Karpas-422 (cell line): ENCODE measurements around the gene THOP1. TPM values are rescaled to one million over a fixed set of nuclear protein-coding genes. Genes with fewer than 3 reads are reported as not detected.

Experiments used
- DNase-seq: peaks from one replicate; pipeline ENCODE4 v3.0.0-alpha.2; 2015
- H2AFZ ChIP-seq: fragments of 200-600 bp; sonication (generic); 2 replicates; pipeline ENCODE4 v1.6.1; 2014; ENCODE audit warnings: antibody characterized with exemption, low read length, mixed read lengths
- H3K27ac ChIP-seq: fragments of 200-600 bp; sonication (generic); 2 replicates; pipeline ENCODE4 v1.5.1; 2014; ENCODE audit warnings: mild to moderate bottlenecking, low read length, moderate library complexity
- H3K27me3 ChIP-seq: fragments of 200-600 bp; sonication (generic); 2 replicates; pipeline ENCODE4 v1.6.1; 2014; ENCODE audit warnings: low read length, mixed read lengths
- H3K36me3 ChIP-seq: fragments of 200-600 bp; sonication (generic); 2 replicates; pipeline ENCODE4 v1.6.1; 2014; ENCODE audit warnings: low read length, mixed read lengths; ENCODE audit not compliant: insufficient read depth
- H3K4me1 ChIP-seq: fragments of 200-600 bp; sonication (generic); 2 replicates; pipeline ENCODE4 v1.6.1; 2014; ENCODE audit warnings: mild to moderate bottlenecking, low read length, mixed read lengths
- H3K4me2 ChIP-seq: fragments of 200-600 bp; sonication (generic); 2 replicates; pipeline ENCODE4 v1.6.1; 2014; ENCODE audit warnings: low read length, low read depth, mild to moderate bottlenecking; ENCODE audit not compliant: poor library complexity, severe bottlenecking
- H3K4me3 ChIP-seq: fragments of 200-600 bp; sonication (generic); 2 replicates; pipeline ENCODE4 v1.5.1; 2014; ENCODE audit warnings: mild to moderate bottlenecking, antibody characterized with exemption, low read length, mixed read lengths
- H3K79me2 ChIP-seq: fragments of 200-600 bp; sonication (generic); 2 replicates; pipeline ENCODE4 v1.6.1; 2014; ENCODE audit warnings: mild to moderate bottlenecking, low read length, mixed read lengths
- H3K9ac ChIP-seq: fragments of 200-600 bp; sonication (generic); 2 replicates; pipeline ENCODE4 v1.6.0; 2014; ENCODE audit warnings: low read length
- H3K9me2 ChIP-seq: fragments of 200-600 bp; sonication (generic), shearing (Covaris generic); replicated peaks from 2 replicates; pipeline ENCODE4 v1.6.0; 2014; ENCODE audit warnings: mild to moderate bottlenecking, low read length, moderate library complexity; ENCODE audit not compliant: insufficient read depth
- H3K9me3 ChIP-seq: fragments of 300-700, 200-600 bp; sonication (generic); 2 replicates; pipeline ENCODE4 v1.6.1; 2014; ENCODE audit warnings: low read length, mixed read lengths
- H4K20me1 ChIP-seq: fragments of 200-600 bp; sonication (generic); 2 replicates; pipeline ENCODE4 v1.6.1; 2014; ENCODE audit warnings: mild to moderate bottlenecking, antibody characterized with exemption, low read length, low read depth; ENCODE audit not compliant: insufficient read depth
- total RNA-seq: library from RNA; depleted of rRNA; stranded (reverse); fragments of >200 nt; shearing (Covaris generic); gene quantifications from 2 replicates; pipeline ENCODE4 v1.2.3, GENCODE V29; 2014; ENCODE audit warnings: low replicate concordance

THOP1 gene
- total RNA-seq, 1 experiment from 2014 or later, result 57.0 TPM

- Histone ChIP-seq H4K20me1 (no peaks in the 10 kb centered on the region), H3K4me3 (no peak overlapping the region), H3K79me2 (no peaks in the 10 kb centered on the region), H3K4me2 (no peak overlapping the region), H3K4me1 (peaks cover 7% of the 10 kb centered on the region), H3K36me3 (no peaks in the 10 kb centered on the region), H2AFZ (no peak overlapping the region), H3K9me2 (no peaks in the 10 kb centered on the region), H3K9me3 (no peaks in the 10 kb centered on the region), H3K9ac (no peak overlapping the region), H3K27me3 (no peaks in the 10 kb centered on the region), H3K27ac (no peak overlapping the region)
- no peak for DNase-seq
Measured at GRCh38 chr19:2750808-2751437, 34.4 kb upstream of the THOP1 start.

GRCh38 chr19:2751438-2751830, 33.9 kb upstream of the THOP1 start:
- H3K27me3 ChIP-seq, result no peaks in the 10 kb centered on the region
- H3K27ac ChIP-seq, result no peak overlapping the region
- no peaks in the 10 kb centered on the region for H3K79me2 ChIP-seq
- H3K9me3 ChIP-seq, result no peaks in the 10 kb centered on the region
- no peak overlapping the region for H3K9ac ChIP-seq
- no peak overlapping the region for H3K4me3 ChIP-seq
- H4K20me1 ChIP-seq, result no peaks in the 10 kb centered on the region
- no peaks in the 10 kb centered on the region for H3K9me2 ChIP-seq
- no peaks in the 10 kb centered on the region for H3K36me3 ChIP-seq
- no peak for DNase-seq
- H3K4me2 ChIP-seq, result no peak overlapping the region
- H3K4me1 ChIP-seq, result peaks cover 7% of the 10 kb centered on the region
- H2AFZ ChIP-seq, result no peak overlapping the region

- no peak overlapping the region for H3K27ac ChIP-seq
- no peak overlapping the region for H3K4me3 ChIP-seq
- H3K9me3 ChIP-seq, result no peaks in the 10 kb centered on the region
- no peaks in the 10 kb centered on the region for H3K9me2 ChIP-seq
- DNase-seq, result no peak
- no peak overlapping the region for H3K4me2 ChIP-seq
- no peaks in the 10 kb centered on the region for H3K4me1 ChIP-seq
- H3K79me2 ChIP-seq, result no peaks in the 10 kb centered on the region
- H3K9ac ChIP-seq, result no peak overlapping the region
- no peaks in the 10 kb centered on the region for H3K27me3 ChIP-seq
- H3K36me3 ChIP-seq, result no peaks in the 10 kb centered on the region
- H2AFZ ChIP-seq, result no peak overlapping the region
- H4K20me1 ChIP-seq, result no peaks in the 10 kb centered on the region
Measured at GRCh38 chr19:2754659-2755447, 30.4 kb upstream of the THOP1 start.

GRCh38 chr19:2755448-2755705, 29.9 kb upstream of the THOP1 start:
- Histone ChIP-seq H3K36me3 (no peaks in the 10 kb centered on the region), H3K9me2 (no peaks in the 10 kb centered on the region)

GRCh38 chr19:2755811-2756210, 29.5 kb upstream of the THOP1 start:
- H3K4me1 ChIP-seq, result no peaks in the 10 kb centered on the region
- no peaks in the 10 kb centered on the region for H3K79me2 ChIP-seq
- H3K9ac ChIP-seq, result no peak overlapping the region
- no peak overlapping the region for H3K4me3 ChIP-seq
- no peaks in the 10 kb centered on the region for H3K27me3 ChIP-seq
- no peaks in the 10 kb centered on the region for H3K36me3 ChIP-seq
- H3K27ac ChIP-seq, result no peak overlapping the region
- no peaks in the 10 kb centered on the region for H3K9me2 ChIP-seq
- no peaks in the 10 kb centered on the region for H3K9me3 ChIP-seq
- no peak for DNase-seq
- H2AFZ ChIP-seq, result no peak overlapping the region
- no peaks in the 10 kb centered on the region for H4K20me1 ChIP-seq
- H3K4me2 ChIP-seq, result no peak overlapping the region

More at GRCh38 chr19:2755448-2755705, 29.9 kb upstream of the THOP1 start:
- no peaks in the 10 kb centered on the region for H3K79me2 ChIP-seq
- H3K9me3 ChIP-seq, result no peaks in the 10 kb centered on the region
- DNase-seq, result no peak
- H3K4me3 ChIP-seq, result no peak overlapping the region
- no peaks in the 10 kb centered on the region for H3K4me1 ChIP-seq
- H3K27ac ChIP-seq, result no peak overlapping the region
- no peak overlapping the region for H2AFZ ChIP-seq
- no peak overlapping the region for H3K9ac ChIP-seq
- no peak overlapping the region for H3K4me2 ChIP-seq
- H4K20me1 ChIP-seq, result no peaks in the 10 kb centered on the region
- H3K27me3 ChIP-seq, result no peaks in the 10 kb centered on the region

- H3K4me2 ChIP-seq, result no peak overlapping the region
- no peaks in the 10 kb centered on the region for H3K9me2 ChIP-seq
- no peaks in the 10 kb centered on the region for H3K79me2 ChIP-seq
- H3K4me3 ChIP-seq, result no peak overlapping the region
- no peak overlapping the region for H2AFZ ChIP-seq
- no peaks in the 10 kb centered on the region for H3K4me1 ChIP-seq
- no peak for DNase-seq
- no peaks in the 10 kb centered on the region for H3K36me3 ChIP-seq
- H3K9me3 ChIP-seq, result no peaks in the 10 kb centered on the region
- no peaks in the 10 kb centered on the region for H3K27me3 ChIP-seq
- no peaks in the 10 kb centered on the region for H4K20me1 ChIP-seq
- no peak overlapping the region for H3K27ac ChIP-seq
- H3K9ac ChIP-seq, result no peak overlapping the region
Measured at GRCh38 chr19:2756477-2756876, 28.8 kb upstream of the THOP1 start.

GRCh38 chr19:2756921-2757881, 28.1 kb upstream of the THOP1 start:
- DNase-seq, result no peak
- Histone ChIP-seq H3K4me3 (no peak overlapping the region), H3K9me2 (no peaks in the 10 kb centered on the region), H4K20me1 (no peaks in the 10 kb centered on the region), H3K27me3 (no peaks in the 10 kb centered on the region), H3K36me3 (no peaks in the 10 kb centered on the region), H3K27ac (no peak overlapping the region), H3K79me2 (no peaks in the 10 kb centered on the region), H2AFZ (no peak overlapping the region), H3K9me3 (no peaks in the 10 kb centered on the region), H3K4me1 (no peaks in the 10 kb centered on the region), H3K4me2 (no peak overlapping the region), H3K9ac (no peak overlapping the region)
